ENCODE data around the gene KIF5C.

Gene KIF5C

GRCh38 chr2:149021271-149021719 is 146.3 kb downstream of the KIF5C start:
- H3K4me3 ChIP-seq (ENCODE audit: low read length) = no peak overlapping the region
- no peak for DNase-seq (ENCODE audit: low read depth)
- TF ChIP-seq, protein P1, sequence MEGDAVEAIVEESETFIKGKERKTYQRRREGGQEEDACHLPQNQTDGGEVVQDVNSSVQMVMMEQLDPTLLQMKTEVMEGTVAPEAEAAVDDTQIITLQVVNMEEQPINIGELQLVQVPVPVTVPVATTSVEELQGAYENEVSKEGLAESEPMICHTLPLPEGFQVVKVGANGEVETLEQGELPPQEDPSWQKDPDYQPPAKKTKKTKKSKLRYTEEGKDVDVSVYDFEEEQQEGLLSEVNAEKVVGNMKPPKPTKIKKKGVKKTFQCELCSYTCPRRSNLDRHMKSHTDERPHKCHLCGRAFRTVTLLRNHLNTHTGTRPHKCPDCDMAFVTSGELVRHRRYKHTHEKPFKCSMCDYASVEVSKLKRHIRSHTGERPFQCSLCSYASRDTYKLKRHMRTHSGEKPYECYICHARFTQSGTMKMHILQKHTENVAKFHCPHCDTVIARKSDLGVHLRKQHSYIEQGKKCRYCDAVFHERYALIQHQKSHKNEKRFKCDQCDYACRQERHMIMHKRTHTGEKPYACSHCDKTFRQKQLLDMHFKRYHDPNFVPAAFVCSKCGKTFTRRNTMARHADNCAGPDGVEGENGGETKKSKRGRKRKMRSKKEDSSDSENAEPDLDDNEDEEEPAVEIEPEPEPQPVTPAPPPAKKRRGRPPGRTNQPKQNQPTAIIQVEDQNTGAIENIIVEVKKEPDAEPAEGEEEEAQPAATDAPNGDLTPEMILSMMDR (IDR thresholded peaks at IDR 0.05; ENCODE audit: insufficient read depth, low read depth, low read length, missing control alignments) = no peak

DNA sequence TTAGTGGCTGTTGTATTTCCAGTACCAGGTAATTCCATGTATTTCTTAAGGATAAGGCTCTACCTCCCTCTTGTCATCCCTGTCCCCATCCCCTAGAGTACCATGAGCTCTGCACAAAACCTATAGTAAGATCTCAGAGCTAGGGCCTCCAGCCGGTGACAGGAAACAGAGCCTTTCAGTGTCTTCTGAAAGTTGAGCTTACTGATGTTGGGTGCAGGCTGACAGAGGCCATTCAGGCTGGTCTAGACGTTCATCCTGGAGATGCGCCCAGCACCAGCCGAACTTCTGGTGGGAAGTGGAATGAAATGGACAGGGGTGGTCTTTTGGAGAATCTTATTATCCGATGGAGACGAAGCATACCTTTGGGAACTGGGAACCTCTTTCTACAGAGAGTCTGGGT is 146.7 kb downstream of the KIF5C start:
- DNase-seq (ENCODE audit: low read depth) = no peak
- TF ChIP-seq, protein P1 (IDR thresholded peaks at IDR 0.05; ENCODE audit: insufficient read depth, low read depth, low read length, missing control alignments) = no peak
- H3K4me3 ChIP-seq (ENCODE audit: low read length) = no peak overlapping the region

- DNase-seq (ENCODE audit: low read depth) = no peak
- TF ChIP-seq, protein P1 (IDR thresholded peaks at IDR 0.05; ENCODE audit: insufficient read depth, low read depth, low read length, missing control alignments) = no peak
- H3K4me3 ChIP-seq (ENCODE audit: low read length) = no peak overlapping the region
Measured at GRCh38 chr2:149023091-149023490, 148.1 kb downstream of the KIF5C start.

DNA sequence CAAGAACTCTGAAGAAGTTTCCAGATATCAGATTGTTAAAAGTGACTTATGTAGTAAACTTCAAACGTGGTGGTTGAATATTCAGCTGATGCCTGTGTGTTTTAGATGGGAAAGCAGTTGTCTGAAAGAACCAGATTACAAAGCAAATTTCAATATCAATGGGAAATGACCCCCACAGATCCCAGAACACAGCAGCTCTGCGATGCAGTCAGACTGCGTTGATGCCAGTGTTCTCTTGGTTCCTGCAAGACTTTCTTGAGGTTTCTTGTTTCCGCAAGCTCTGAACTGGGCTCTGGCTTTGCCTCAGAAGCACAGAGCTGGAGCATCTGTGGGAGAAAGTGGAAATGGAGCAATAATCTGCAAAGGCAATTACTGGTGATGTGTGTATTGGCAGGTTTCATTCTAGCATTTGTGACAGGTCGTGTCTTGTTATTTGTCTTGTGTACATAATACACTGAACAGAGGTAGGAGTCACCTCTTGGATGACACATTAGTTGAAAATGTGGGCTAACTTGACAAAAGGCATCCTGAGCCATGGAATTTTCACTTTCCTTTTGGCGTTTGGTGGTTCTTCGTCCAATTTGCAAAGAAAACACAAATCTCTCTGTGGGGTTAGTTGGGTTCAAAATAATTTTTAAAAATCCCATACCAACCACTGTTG is 152.7 kb downstream of the KIF5C start:
- DNase-seq (ENCODE audit: low read depth) = peak; percentile 96
- H3K4me3 ChIP-seq (ENCODE audit: low read length) = peak overlapping the region; percentile 1
- TF ChIP-seq, protein P1 (IDR thresholded peaks at IDR 0.05; ENCODE audit: insufficient read depth, low read depth, low read length, missing control alignments) = no peak

GRCh38 chr2:149028377-149028776 is 153.3 kb downstream of the KIF5C start:
- peak; percentile 22 for DNase-seq (ENCODE audit: low read depth)
- H3K4me3 ChIP-seq (ENCODE audit: low read length) = peak overlapping the region; percentile 1
- TF ChIP-seq, protein P1 (IDR thresholded peaks at IDR 0.05; ENCODE audit: insufficient read depth, low read depth, low read length, missing control alignments) = no peak

- no peak overlapping the region for H3K4me3 ChIP-seq (ENCODE audit: low read length)
- TF ChIP-seq, protein P1 (IDR thresholded peaks at IDR 0.05; ENCODE audit: insufficient read depth, low read depth, low read length, missing control alignments) = no peak
- no peak for DNase-seq (ENCODE audit: low read depth)
Measured at GRCh38 chr2:149028891-149029290, 153.9 kb downstream of the KIF5C start.

Measured in epithelial cell of esophagus (primary cell).